DND-41 (cell line): ENCODE measurements around the gene PGBD5.

Experiments
- ATAC-seq: fragments of 200-7000 bp; cut with Tn5 transposase; 3 replicates; pipeline ENCODE4 v1.9.1; 2021; ENCODE audit warnings: low read depth; ENCODE audit not compliant: insufficient read depth
- DNase-seq: peaks from one replicate; pipeline ENCODE4 v3.0.0-alpha.2; 2020
- H2AFZ ChIP-seq: 2 replicates; pipeline ENCODE4 v1.6.0; 2012; ENCODE audit warnings: low read depth, low read length
- H3K27ac ChIP-seq: 2 replicates; pipeline ENCODE4 v1.5.1; 2012; ENCODE audit warnings: low read length, inconsistent platforms
- H3K27me3 ChIP-seq: fragments of 200-600 bp; sonication (generic); 2 replicates; pipeline ENCODE4 v1.6.0; 2012; ENCODE audit warnings: low read length, mild to moderate bottlenecking, inconsistent platforms; ENCODE audit not compliant: insufficient read depth, poor library complexity
- H3K36me3 ChIP-seq: 2 replicates; pipeline ENCODE4 v1.5.1; 2012; ENCODE audit warnings: low read length, inconsistent platforms; ENCODE audit not compliant: insufficient read depth
- H3K4me1 ChIP-seq: 2 replicates; pipeline ENCODE4 v1.5.1; 2012; ENCODE audit warnings: mild to moderate bottlenecking, low read length; ENCODE audit not compliant: insufficient read depth
- H3K4me2 ChIP-seq: 2 replicates; pipeline ENCODE4 v1.6.0; 2012; ENCODE audit warnings: mild to moderate bottlenecking, moderate library complexity, low read length, inconsistent platforms; ENCODE audit not compliant: insufficient read depth
- H3K4me3 ChIP-seq, 2 experiments: fragments of 200-600 bp in 1 of 2; shearing (Covaris generic) in 1 of 2; 2 replicates each; pipeline ENCODE4 v1.5.1; 2012 to 2016; ENCODE audit warnings: inconsistent platforms in 2 of 2, low read length in 2 of 2, mild to moderate bottlenecking in 2 of 2, low read depth in 1 of 2, moderate library complexity in 1 of 2
- H3K79me2 ChIP-seq: 2 replicates; pipeline ENCODE4 v1.6.0; 2012; ENCODE audit warnings: low read length, inconsistent platforms; ENCODE audit not compliant: insufficient read depth
- H3K9ac ChIP-seq: 2 replicates; pipeline ENCODE4 v1.6.0; 2012; ENCODE audit warnings: low read depth, mild to moderate bottlenecking, inconsistent platforms, low read length, moderate library complexity
- H3K9me3 ChIP-seq: 2 replicates; pipeline ENCODE4 v1.5.1; 2012; ENCODE audit warnings: low read length, moderate library complexity, mild to moderate bottlenecking, inconsistent platforms; ENCODE audit not compliant: insufficient read depth, severe bottlenecking
- H4K20me1 ChIP-seq: 2 replicates; pipeline ENCODE4 v1.6.0; 2012; ENCODE audit warnings: low read length; ENCODE audit not compliant: insufficient read depth
- EZH2 ChIP-seq: IDR thresholded peaks from 3 replicates; pipeline ENCODE4 v1.6.1; 2012; ENCODE audit warnings: borderline replicate concordance, low read depth, mild to moderate bottlenecking, moderate library complexity, low read length, inconsistent platforms; ENCODE audit not compliant: severe bottlenecking
- TF ChIP-seq, protein P1 (sequence below): IDR thresholded peaks from 2 replicates; pipeline ENCODE4 v1.5.1; 2012; ENCODE audit warnings: borderline replicate concordance, low read length, moderate library complexity, mild to moderate bottlenecking; ENCODE audit not compliant: poor library complexity, severe bottlenecking; ENCODE audit errors: extremely low read depth

Gene PGBD5

DNA sequence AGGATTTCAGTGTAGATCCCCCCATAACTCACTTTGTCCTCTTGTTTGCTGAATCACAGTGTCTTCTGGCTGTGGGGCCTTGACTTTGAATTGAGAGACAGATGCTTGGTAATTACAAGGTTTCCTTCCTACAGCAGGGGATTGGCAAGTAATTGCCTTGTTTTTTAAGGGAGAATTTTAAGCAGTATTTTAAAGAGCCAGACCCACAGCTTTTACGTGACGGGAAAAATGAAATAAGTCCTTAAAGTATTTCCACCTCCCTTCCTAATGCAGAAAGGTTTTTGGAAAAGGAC lies 41.0 kb downstream of the PGBD5 start:
- peaks cover 5% of the 10 kb centered on the region for H3K27me3 ChIP-seq
- no peaks in the 10 kb centered on the region for H3K4me1 ChIP-seq
- H3K79me2 ChIP-seq = no peaks in the 10 kb centered on the region
- ATAC-seq (no peak), DNase-seq (no peak)
- H4K20me1 ChIP-seq = no peaks in the 10 kb centered on the region
- no peak overlapping the region for H2AFZ ChIP-seq
- H3K4me3 ChIP-seq = no peak overlapping the region
- H3K36me3 ChIP-seq = no peaks in the 10 kb centered on the region
- peaks cover 3% of the 10 kb centered on the region for H3K9me3 ChIP-seq
- no peak overlapping the region for H3K27ac ChIP-seq
- no peak overlapping the region for H3K4me2 ChIP-seq
- no peak overlapping the region for H3K9ac ChIP-seq
- TF ChIP-seq, protein P1, sequence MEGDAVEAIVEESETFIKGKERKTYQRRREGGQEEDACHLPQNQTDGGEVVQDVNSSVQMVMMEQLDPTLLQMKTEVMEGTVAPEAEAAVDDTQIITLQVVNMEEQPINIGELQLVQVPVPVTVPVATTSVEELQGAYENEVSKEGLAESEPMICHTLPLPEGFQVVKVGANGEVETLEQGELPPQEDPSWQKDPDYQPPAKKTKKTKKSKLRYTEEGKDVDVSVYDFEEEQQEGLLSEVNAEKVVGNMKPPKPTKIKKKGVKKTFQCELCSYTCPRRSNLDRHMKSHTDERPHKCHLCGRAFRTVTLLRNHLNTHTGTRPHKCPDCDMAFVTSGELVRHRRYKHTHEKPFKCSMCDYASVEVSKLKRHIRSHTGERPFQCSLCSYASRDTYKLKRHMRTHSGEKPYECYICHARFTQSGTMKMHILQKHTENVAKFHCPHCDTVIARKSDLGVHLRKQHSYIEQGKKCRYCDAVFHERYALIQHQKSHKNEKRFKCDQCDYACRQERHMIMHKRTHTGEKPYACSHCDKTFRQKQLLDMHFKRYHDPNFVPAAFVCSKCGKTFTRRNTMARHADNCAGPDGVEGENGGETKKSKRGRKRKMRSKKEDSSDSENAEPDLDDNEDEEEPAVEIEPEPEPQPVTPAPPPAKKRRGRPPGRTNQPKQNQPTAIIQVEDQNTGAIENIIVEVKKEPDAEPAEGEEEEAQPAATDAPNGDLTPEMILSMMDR = no peak

GRCh38 chr1:230384380-230385157 lies 41.6 kb downstream of the PGBD5 start:
- Histone ChIP-seq H4K20me1 (no peaks in the 10 kb centered on the region), H3K4me1 (no peaks in the 10 kb centered on the region), H3K27me3 (peaks cover 5% of the 10 kb centered on the region), H3K9me3 (peaks cover 9% of the 10 kb centered on the region), H3K4me2 (no peak overlapping the region), H3K27ac (no peak overlapping the region), H2AFZ (no peak overlapping the region), H3K9ac (no peak overlapping the region), H3K36me3 (no peaks in the 10 kb centered on the region), H3K79me2 (no peaks in the 10 kb centered on the region), H3K4me3 (no peak overlapping the region)
- ATAC-seq (no peak), DNase-seq (no peak)
- TF ChIP-seq, protein P1 = no peak
- TF ChIP-seq EZH2 = no peak

DNA sequence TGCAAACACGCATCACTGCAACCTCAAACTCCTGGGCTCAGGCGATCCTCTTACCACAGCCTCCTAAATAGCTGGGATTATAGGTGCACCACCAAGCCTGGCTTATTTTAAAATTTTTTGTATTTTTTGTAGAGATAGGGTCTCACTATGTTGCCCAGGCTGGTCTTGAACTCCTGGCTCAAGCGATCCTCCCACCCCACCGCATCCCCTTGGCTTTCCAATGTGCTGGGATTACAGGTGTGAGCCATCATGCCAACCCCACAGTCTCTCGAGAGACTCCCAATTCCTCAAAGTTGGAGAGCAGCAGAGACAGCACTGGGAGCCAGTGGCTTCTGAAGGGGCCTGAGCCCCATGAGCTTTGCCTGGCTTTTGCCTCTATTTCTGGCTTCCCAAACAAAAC lies 42.7 kb downstream of the PGBD5 start:
- ATAC-seq (no peak), DNase-seq (no peak)
- no peaks in the 10 kb centered on the region for H3K36me3 ChIP-seq
- no peak overlapping the region for H2AFZ ChIP-seq
- no peak overlapping the region for H3K4me2 ChIP-seq
- no peak overlapping the region for H3K4me3 ChIP-seq
- no peak overlapping the region for H3K9ac ChIP-seq
- H3K27ac ChIP-seq = no peak overlapping the region
- TF ChIP-seq EZH2 = no peak
- TF ChIP-seq, protein P1 = no peak
- peaks cover 19% of the 10 kb centered on the region for H3K9me3 ChIP-seq
- no peaks in the 10 kb centered on the region for H4K20me1 ChIP-seq
- H3K27me3 ChIP-seq = peaks cover 5% of the 10 kb centered on the region
- H3K79me2 ChIP-seq = no peaks in the 10 kb centered on the region
- no peaks in the 10 kb centered on the region for H3K4me1 ChIP-seq

DNA sequence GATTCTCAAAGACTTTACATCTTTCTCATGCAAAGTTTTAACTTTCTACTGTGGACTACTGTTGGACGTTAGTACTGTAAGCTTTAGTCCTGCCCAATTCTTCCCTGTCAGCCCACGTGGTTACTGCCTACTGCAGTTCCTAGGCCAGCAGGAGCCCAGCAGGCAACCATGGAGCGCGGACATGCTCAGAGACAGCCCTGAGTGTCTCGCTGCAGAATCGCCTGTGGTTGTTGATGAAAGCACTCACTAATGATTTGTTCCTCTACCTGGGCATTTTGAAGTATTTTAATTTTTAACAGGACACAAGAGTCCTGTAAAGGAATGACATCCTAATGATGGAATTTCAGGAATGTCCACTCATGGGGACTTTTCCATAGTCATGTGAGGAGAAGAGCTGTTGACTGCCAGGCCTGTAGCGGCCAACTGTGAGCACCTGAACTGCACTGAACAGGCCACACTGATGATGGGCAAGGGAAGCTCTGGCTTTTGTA lies 44.1 kb downstream of the PGBD5 start:
- Histone ChIP-seq H3K4me3 (no peak overlapping the region), H2AFZ (no peak overlapping the region), H3K9me3 (peaks cover 20% of the 10 kb centered on the region), H3K36me3 (no peaks in the 10 kb centered on the region), H3K4me1 (no peaks in the 10 kb centered on the region), H4K20me1 (no peaks in the 10 kb centered on the region), H3K27me3 (peaks cover 5% of the 10 kb centered on the region), H3K79me2 (no peaks in the 10 kb centered on the region), H3K4me2 (no peak overlapping the region), H3K27ac (no peak overlapping the region), H3K9ac (no peak overlapping the region)
- no peak for DNase-seq
- ATAC-seq = no peak
- no peak for TF ChIP-seq EZH2
- TF ChIP-seq, protein P1 = no peak
